Retinal pigment epithelial cell (primary cell): ENCODE data around the gene CNNM3.

Experiments used
- DNase-seq: peaks from one replicate; pipeline ENCODE4 v3.0.0-alpha.2; 2010; ENCODE audit warnings: low read depth
- H3K4me3 ChIP-seq: 2 replicates; pipeline ENCODE4 v1.5.1; 2011; ENCODE audit warnings: mild to moderate bottlenecking, low read length, control low read depth, moderate library complexity
- TF ChIP-seq, protein P1 (sequence below): conservative IDR thresholded peaks from 2 replicates; pipeline ENCODE4 v1.5.1; 2011; ENCODE audit warnings: low read depth, low read length, control low read depth, inconsistent platforms

CNNM3 gene

DNA sequence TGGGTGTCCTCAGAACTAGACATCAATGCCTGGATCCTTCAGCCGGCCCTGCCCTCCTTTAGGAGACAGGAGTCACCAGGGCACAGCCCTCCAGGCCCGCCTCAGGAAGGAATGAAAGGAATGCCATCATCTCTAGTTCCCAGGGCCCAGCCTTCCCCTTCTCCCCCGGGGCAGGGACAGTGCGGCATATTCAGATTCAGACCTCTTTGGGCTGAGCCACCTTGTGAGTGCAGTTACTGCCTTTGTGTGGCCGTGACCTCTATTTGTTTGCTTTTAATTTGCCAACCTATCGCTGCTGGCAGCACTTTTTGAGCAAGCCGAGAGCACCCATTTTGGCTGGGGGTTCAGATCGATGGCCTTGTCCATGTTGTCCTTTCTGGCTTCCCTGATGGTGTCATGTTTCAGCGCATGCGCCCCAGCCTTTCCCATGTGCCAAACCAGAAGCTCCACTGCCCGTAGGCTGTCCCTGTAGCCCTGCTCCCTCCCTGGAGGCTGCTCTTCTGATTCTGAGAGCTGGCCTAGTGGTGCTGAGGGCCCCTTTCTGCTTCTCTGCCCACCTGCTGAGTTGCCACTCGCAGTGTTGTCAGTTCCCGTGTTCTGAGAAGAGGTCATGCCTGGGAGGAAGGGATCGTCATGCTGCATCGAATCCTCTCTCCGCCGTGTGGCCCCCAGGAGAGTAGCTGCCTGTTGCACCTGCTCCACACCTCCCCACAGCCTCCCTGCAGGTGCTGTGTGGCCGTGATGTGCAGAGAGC lies 16.9 kb downstream of the CNNM3 start:
- DNase-seq: no peak
- H3K4me3 ChIP-seq: no peak overlapping the region
- TF ChIP-seq, protein P1, sequence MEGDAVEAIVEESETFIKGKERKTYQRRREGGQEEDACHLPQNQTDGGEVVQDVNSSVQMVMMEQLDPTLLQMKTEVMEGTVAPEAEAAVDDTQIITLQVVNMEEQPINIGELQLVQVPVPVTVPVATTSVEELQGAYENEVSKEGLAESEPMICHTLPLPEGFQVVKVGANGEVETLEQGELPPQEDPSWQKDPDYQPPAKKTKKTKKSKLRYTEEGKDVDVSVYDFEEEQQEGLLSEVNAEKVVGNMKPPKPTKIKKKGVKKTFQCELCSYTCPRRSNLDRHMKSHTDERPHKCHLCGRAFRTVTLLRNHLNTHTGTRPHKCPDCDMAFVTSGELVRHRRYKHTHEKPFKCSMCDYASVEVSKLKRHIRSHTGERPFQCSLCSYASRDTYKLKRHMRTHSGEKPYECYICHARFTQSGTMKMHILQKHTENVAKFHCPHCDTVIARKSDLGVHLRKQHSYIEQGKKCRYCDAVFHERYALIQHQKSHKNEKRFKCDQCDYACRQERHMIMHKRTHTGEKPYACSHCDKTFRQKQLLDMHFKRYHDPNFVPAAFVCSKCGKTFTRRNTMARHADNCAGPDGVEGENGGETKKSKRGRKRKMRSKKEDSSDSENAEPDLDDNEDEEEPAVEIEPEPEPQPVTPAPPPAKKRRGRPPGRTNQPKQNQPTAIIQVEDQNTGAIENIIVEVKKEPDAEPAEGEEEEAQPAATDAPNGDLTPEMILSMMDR: no peak

DNA sequence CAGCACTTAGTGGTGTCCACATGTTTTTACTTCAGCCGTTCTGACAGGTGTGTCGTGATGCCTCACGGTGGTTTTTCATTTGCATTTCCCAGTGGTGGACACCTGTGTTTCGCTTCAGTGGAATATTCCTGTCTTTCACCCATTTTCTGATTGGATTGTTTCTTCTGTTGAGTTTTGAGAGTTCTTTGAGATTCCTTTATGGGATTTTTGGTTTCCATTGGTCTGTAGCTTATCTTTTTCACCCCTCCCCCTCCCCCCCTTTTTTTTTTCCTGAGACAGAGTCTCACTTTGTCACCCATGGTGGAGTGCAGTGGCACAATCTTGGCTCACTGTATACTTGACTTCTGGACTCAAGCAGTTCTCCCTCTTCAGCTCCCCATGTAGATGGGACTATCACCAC lies 19.8 kb downstream of the CNNM3 start:
- no peak for DNase-seq

DNA sequence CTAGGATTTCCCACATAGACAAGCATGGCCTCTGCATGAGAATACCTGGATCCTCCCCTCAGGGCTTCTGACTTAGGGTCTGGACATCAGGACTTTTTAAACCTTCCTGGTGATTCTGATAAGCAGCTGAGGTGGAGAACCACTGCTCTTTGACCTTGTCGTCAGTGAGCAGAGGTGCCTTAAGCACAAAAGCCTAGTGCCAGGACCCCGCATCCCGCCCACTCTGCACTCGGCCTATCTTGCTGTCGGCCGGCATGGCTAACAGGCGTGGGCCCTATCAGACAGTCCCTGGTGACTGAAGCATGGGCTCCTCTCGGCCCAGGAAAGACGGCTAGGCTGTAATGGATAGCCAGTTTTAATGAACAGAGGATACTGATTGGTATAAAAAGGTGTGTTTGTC lies 21.5 kb downstream of the CNNM3 start:
- no peak overlapping the region for H3K4me3 ChIP-seq
- TF ChIP-seq, protein P1: no peak
- DNase-seq: no peak

More for the DNA sequence above, 19.8 kb downstream of the CNNM3 start:
- TF ChIP-seq, protein P1: no peak
- no peak overlapping the region for H3K4me3 ChIP-seq

DNA sequence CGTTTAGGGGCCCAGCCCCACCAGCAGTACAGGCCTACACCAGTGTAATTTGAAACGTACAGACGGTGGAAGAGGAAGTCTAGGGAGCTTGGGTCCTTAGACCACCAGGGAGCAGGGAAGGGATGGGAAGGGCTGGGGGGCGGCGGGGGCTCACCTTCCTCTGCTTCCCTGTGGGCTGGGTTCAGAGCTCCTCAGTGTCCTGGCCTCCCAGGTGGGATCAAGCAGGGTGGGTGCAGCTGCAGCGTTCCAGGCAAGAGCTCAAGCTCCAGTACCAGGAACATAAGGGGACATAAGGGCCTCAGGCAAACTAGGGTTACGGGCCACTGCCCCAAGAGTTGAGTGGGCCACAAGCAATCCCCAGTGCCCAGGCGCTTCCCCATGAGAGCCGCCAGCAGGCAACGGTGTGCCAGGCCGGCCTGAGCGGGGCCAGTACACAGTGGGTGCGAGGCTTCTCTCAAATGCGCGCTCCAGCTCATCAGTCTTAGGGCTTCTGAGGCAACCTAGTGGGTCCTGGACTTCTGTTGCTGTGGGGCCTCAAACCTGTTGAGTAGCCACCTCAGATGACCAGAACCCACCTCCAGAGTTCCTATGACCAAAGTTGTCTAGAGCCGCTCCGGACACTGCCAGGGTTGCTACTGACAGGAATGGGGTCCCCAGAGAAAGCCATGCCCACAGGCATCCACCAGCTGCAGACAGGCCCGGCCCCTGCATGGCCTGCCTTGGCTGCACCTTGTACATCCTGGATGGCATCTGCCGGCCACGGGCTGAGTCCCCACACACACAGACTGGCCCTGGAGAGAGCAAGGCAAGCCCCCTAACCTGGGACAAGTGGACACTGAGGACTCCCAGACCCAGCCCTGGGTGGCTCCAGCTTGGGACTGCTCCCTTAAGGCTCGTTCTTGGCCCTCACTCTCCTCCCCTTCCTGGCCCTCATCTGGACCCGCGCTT lies 22.6 kb downstream of the CNNM3 start:
- no peak overlapping the region for H3K4me3 ChIP-seq

DNA sequence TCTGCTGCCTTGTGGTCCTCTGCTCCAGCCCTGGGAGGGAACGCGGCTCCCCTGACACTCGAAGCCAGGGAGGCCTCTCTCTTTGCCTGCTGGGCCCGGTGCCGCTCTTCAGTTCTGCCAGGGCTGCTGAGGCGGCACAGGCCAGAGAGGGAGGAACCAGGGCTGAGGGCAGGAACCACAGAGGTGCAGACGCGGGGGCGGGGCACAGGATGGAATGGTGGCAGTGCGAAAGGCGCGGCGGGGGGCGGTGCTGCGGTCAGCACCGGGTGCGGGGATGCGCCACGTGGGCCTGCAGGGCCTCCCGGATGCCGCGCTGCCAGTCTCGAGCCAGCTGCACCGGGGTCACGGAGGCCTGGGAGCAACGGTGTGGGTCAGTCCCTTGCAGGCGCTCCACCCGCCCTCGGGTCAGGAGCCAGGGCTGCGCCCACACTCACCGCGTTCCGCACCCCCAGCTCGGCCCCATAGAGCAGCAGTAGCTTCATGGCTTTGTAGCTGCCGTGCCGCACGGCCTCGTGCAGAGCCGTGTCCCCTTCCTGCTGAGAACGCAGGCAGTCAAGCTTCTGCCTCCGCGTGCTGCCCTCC lies 23.3 kb downstream of the CNNM3 start:
- no peak for DNase-seq
- TF ChIP-seq, protein P1: no peak
- H3K4me3 ChIP-seq: no peak overlapping the region

More for the DNA sequence above, 22.6 kb downstream of the CNNM3 start:
- no peak for DNase-seq
- TF ChIP-seq, protein P1: no peak

DNA sequence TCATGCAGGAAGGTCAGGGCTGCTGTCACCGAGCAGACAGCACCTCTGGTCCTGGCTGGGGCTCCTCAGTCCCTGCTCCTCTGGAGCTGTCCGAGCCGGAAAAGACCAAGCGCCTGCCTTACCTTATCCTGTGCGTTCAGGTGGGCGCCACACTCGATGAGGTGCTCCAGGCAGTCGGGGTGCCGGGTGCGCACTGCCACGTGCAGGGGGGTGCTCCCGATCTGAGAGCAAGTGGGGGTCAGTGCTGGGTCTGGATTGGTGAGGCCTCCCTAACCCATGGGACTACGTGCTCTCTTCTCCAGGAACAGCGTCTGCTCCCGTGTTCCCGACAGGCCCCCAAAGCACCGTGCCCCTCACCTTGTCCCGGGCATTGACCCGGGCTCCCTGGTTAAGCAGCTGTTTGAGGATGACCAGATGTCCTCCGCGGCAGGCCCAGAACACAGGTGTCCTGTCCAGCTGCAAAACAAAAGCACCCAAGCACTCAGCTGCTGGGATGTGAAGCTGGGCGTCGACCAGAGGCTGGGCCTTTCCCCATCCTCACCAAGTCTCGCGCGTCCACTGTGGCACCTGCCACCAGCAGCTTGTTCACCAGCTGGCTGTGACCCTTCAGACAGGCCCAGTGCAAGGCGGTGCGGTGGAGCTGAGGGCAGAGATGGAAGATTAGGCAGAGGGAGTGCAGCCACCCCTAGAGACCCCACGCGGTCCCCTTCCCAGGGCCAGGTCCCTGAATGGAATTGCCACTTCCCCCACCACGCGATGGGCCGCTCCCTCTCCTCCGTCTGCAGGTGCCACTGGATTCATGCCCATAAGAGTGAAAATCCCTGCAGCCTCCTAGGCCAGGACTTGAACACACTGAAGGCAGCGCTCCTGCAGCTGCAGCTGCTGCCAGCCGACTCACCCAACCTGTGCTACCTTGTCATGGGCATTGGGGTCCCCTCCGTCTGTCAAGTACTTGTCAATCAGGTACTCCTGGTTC lies 24.1 kb downstream of the CNNM3 start:
- DNase-seq: no peak
- TF ChIP-seq, protein P1: no peak
- H3K4me3 ChIP-seq: no peak overlapping the region
